Mucosa of stomach (tissue), 1 donor: ENCODE measurements around the gene GRM7.

Source experiments
- H3K27me3 ChIP-seq: one replicate; pipeline ENCODE4 v1.7.0; 2013; ENCODE audit warnings: mild to moderate bottlenecking, low read length; ENCODE audit not compliant: control insufficient read depth, insufficient read depth
- H3K36me3 ChIP-seq: one replicate; pipeline ENCODE4 v1.7.0; 2013; ENCODE audit warnings: low read length; ENCODE audit not compliant: control insufficient read depth, insufficient read depth
- H3K4me1 ChIP-seq: one replicate; pipeline ENCODE4 v1.7.0; 2013; ENCODE audit warnings: mild to moderate bottlenecking, low read length; ENCODE audit not compliant: control insufficient read depth, insufficient read depth
- H3K4me3 ChIP-seq: one replicate; pipeline ENCODE4 v1.7.0; 2013; ENCODE audit warnings: low read length
- H3K9ac ChIP-seq: one replicate; pipeline ENCODE4 v1.7.0; 2013; ENCODE audit warnings: mild to moderate bottlenecking, low read length, moderate library complexity
- H3K9me3 ChIP-seq: one replicate; pipeline ENCODE4 v1.7.0; 2013; ENCODE audit warnings: mild to moderate bottlenecking, low read length, moderate library complexity; ENCODE audit not compliant: control insufficient read depth
- donor health status: Pancreatic carcinoma.

Gene GRM7

DNA sequence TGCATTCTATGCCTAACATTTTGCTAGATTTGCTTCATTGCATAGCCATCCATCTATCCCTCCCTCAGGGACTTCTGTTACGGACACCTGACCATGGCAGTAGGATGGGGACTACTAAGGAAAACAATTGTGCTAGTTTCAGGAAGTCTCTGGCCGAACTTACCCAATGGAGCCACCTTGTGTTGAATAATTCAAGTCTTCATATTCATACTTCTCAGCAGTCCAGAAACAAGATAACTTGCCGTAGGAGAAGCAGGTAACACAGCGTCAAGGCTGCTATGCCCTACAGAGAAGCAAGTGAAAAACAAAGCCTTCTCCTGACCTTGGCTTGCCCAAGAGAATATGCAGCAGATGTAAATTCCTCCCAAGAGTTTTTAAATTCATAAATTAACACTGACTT lies 685.3 kb downstream of the GRM7 start:
- no peak overlapping the region for H3K4me3 ChIP-seq
- H3K9me3 ChIP-seq: no peaks in the 10 kb centered on the region
- no peaks in the 10 kb centered on the region for H3K36me3 ChIP-seq
- H3K4me1 ChIP-seq: no peaks in the 10 kb centered on the region
- no peaks in the 10 kb centered on the region for H3K27me3 ChIP-seq
- no peak overlapping the region for H3K9ac ChIP-seq

DNA sequence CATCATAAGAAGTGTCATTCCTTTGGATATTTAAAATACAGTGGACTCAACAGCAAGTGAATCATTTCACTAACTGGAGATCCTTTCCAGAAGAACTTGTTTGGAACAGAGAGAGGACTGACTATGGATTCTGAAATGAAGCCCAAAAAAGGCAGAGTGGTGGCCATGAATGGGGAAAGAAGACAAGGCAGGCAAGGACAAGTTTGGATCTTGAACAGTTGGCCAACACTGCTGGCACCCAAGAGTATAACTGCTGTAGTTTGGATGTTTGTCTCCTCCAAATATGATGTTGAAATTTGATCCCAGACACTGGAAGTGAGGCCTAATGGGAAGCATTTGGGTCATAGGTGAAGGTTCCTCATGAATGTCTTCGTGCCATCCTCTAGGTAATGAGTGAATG lies 686.9 kb downstream of the GRM7 start:
- no peaks in the 10 kb centered on the region for H3K9me3 ChIP-seq
- no peaks in the 10 kb centered on the region for H3K36me3 ChIP-seq
- no peak overlapping the region for H3K9ac ChIP-seq
- no peaks in the 10 kb centered on the region for H3K4me1 ChIP-seq
- H3K4me3 ChIP-seq: no peak overlapping the region
- no peaks in the 10 kb centered on the region for H3K27me3 ChIP-seq

DNA sequence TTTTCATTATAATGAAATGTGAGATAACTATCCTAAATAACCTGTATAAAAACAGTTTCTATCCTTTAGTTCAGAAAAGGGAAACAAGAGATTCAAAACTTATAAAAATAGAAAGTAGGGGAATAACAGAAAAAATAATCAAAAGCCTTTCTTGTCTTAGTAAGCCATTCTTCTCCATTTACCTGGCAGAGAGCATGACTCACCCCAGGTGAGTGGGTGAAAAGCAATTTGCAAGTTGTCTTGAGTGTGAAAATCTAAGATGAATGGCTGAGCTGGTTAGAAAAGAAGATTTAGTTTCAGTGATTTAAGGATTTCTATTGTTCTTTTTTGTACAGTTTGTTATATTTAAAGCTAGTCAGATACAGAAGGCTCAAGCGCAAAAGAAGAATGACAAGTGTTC lies 702.0 kb downstream of the GRM7 start:
- Histone ChIP-seq H3K9me3 (no peaks in the 10 kb centered on the region), H3K36me3 (no peaks in the 10 kb centered on the region), H3K9ac (no peak overlapping the region), H3K27me3 (no peaks in the 10 kb centered on the region), H3K4me3 (no peak overlapping the region), H3K4me1 (no peaks in the 10 kb centered on the region)

DNA sequence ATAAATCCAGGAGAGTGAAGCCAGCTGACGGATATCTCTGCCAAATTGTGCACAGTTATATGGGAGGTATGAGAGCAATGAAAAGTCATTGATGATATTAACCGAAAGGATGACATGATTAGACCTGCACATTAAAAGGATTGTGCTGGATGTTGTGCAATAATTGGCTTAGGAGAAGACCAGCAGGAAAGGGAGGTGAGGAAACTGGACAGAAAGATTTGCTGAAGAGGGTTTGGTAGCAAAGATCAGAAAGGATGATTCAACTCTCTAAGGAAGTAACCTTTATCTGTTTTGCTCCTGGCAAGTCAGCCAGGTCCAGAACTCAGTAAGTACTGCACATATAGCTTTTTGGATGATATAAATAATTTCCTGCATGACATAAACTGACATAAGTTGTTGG lies 704.7 kb downstream of the GRM7 start:
- no peak overlapping the region for H3K4me3 ChIP-seq
- H3K9ac ChIP-seq: no peak overlapping the region
- no peaks in the 10 kb centered on the region for H3K27me3 ChIP-seq
- no peaks in the 10 kb centered on the region for H3K9me3 ChIP-seq
- H3K4me1 ChIP-seq: no peaks in the 10 kb centered on the region
- no peaks in the 10 kb centered on the region for H3K36me3 ChIP-seq

DNA sequence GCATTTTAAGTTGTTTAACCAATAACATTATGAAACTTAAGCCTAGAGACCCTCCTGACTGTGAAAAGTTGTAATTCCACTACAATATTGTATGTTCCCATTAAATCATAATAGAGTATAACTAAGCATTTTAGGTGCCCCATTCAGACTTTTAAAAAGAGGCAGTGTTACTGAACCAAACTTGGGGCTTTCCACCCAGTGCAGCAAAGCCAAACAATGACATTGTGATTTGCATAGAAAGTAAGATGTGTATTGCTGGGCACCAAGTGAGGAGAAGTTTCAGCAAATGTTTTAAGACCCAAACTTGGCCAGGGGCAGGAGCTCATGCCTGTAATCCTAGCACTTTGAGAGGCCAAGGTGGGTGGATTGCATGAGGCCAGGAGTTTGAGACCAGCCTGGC lies 706.2 kb downstream of the GRM7 start:
- Histone ChIP-seq H3K9me3 (no peaks in the 10 kb centered on the region), H3K27me3 (no peaks in the 10 kb centered on the region), H3K36me3 (no peaks in the 10 kb centered on the region), H3K9ac (no peak overlapping the region), H3K4me3 (no peak overlapping the region), H3K4me1 (no peaks in the 10 kb centered on the region)

DNA sequence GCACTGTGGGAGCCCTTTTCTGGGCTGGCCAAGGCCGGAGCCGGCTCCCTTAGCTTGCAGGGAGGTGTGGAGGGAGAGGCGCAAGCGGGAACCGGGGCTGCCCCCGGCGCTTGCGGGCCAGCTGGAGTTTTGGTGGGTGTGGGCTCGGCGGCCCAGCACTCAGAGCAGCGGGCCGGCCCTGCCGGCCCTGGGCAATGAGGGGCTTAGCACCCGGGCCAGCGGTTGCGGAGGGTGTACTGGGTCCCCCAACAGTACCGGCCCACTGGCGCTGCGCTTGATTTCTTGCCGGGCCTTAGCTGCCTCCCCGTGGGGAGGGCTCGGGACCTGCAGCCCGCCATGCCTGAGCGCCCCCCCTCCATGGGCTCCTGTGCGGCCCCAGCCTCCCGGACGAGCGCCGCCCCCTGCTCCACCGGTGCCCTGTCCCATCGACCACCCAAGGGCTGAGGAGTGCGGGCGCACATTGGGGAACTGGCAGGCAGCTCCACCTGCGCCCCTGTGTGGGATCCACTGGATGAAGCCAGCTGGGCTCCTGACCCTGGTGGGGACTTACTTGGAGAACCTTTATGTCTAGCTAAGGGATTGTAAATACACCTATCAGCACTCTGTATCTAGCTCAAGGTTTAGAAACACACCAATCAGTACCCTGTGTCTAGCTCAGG lies 707.7 kb downstream of the GRM7 start:
- Histone ChIP-seq H3K27me3 (no peaks in the 10 kb centered on the region), H3K36me3 (no peaks in the 10 kb centered on the region), H3K9me3 (no peaks in the 10 kb centered on the region), H3K9ac (no peak overlapping the region), H3K4me1 (no peaks in the 10 kb centered on the region), H3K4me3 (no peak overlapping the region)

DNA sequence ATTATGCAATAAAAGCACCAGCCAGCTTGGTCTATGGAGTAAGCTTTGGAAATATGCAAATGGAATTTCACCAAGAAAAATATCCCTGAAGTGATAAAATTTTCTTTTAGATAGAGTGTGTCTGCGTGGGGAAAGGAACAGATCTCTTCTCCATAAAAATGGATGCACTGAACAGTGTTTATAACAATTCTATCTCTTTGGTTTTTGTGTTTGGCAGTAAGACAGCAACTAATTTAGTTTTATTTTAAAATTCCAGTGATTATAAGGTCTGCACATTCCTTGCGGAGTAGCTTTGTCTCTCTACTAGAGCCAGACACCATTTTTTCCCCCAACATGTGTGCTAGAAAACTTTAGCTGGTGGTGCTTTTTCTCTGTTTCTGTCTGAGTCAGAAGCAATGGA lies 712.4 kb downstream of the GRM7 start:
- Histone ChIP-seq H3K9me3 (no peaks in the 10 kb centered on the region), H3K9ac (no peak overlapping the region), H3K36me3 (no peaks in the 10 kb centered on the region)

DNA sequence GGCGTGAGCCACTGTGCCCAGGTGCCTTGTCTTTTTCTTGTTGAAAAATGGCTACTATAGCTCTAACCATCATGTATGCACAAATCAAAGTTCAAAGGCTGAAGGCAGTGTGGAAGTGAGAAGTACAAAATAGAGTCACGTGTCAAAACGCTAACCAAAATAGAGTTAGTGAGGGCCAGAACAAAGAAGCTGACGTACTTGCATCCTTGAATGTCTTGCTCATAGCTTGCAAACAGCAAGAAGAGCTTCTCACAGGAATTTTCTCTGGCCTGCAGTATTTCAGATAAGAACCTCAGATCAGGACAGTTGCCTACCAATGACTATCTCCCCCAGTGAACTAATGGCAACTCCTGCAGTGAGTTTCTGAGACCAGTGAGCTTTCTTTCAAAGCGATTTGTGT lies 713.5 kb downstream of the GRM7 start:
- no peaks in the 10 kb centered on the region for H3K27me3 ChIP-seq
- H3K9ac ChIP-seq: no peak overlapping the region
- H3K4me3 ChIP-seq: no peak overlapping the region
- no peaks in the 10 kb centered on the region for H3K4me1 ChIP-seq
- no peaks in the 10 kb centered on the region for H3K9me3 ChIP-seq
- no peaks in the 10 kb centered on the region for H3K36me3 ChIP-seq

More for the DNA sequence above, 712.4 kb downstream of the GRM7 start:
- Histone ChIP-seq H3K27me3 (no peaks in the 10 kb centered on the region), H3K4me1 (no peaks in the 10 kb centered on the region), H3K4me3 (no peak overlapping the region)

DNA sequence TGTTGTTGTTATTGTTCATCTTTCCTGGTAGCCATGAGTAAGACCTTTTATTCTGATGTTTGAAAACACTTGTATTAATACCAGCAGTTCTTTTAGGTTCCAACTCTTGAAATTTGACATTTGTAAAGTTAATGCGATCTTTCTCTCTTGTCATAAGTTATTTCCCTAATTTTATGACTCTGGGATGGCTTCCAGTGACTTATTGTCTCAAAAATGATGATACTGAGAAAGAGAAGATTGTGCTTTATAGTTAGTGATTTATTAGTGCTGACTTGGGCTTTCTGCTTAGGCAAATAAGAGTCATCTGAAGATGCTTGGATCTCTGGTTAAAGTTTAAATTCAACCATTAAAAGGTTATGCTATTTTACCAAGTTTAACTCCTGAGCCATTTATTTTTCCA lies 715.2 kb downstream of the GRM7 start:
- H3K4me1 ChIP-seq: no peaks in the 10 kb centered on the region
- H3K36me3 ChIP-seq: no peaks in the 10 kb centered on the region
- H3K27me3 ChIP-seq: no peaks in the 10 kb centered on the region
- no peaks in the 10 kb centered on the region for H3K9me3 ChIP-seq
- no peak overlapping the region for H3K9ac ChIP-seq
- no peak overlapping the region for H3K4me3 ChIP-seq

DNA sequence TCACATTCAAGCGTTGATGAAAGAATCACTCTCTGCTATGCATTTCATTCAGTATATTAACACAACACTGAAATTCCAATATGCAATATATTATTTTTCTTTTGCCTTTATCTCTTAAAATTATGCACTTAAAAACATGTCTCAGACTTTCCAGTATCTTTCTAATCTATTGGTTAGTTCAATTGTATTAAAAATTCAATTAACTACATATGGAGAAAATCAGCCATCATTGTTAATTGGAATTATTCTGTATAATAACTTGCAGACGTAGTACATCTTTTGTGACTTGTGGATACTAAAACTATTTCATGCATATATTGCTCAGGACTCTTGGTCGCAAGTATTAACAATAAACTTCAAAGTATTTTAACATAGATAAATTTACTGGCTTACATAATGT lies 715.6 kb downstream of the GRM7 start:
- H3K27me3 ChIP-seq: no peaks in the 10 kb centered on the region
- H3K36me3 ChIP-seq: no peaks in the 10 kb centered on the region
- no peaks in the 10 kb centered on the region for H3K4me1 ChIP-seq
- no peaks in the 10 kb centered on the region for H3K9me3 ChIP-seq
- H3K9ac ChIP-seq: no peak overlapping the region
- H3K4me3 ChIP-seq: no peak overlapping the region

DNA sequence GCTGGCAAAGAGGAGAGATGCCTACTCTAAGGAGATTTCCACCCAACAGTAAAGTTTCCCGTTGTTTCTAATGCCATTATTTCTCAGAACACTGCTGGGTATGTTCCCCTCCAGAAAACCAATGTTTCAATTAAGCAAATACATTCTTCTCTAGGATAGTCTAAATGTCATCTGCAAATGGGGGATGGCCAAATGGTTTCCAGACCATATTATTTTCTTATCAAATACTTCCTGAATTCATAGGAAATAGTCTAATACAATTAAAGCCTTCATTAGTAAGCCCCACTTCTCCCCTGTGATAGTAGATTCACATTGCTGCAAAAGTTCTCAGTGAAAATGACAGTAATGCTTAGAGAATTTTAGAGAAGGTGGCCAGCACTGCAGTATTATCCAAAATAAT lies 716.6 kb downstream of the GRM7 start:
- Histone ChIP-seq H3K36me3 (no peaks in the 10 kb centered on the region), H3K4me3 (no peak overlapping the region), H3K4me1 (no peaks in the 10 kb centered on the region), H3K9me3 (no peaks in the 10 kb centered on the region), H3K9ac (no peak overlapping the region), H3K27me3 (no peaks in the 10 kb centered on the region)

DNA sequence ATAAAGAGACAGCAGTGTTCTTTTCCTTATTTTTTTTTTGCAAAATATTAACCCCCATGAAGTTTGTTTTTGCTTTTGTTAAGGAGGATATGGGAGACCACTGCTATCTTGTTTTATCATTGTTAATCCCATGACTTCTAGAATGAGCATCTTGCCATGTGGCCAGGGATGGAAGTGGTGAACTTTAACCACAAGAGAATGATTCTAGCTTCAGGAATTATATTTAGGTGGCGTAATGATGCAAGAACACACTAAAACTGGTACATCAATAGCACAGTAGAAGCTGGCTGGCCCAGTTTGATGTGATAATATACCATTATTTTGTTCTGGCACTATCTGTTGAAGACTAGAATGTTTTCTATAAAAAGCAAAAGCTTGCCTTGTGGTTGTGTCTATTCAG lies 720.9 kb downstream of the GRM7 start:
- Histone ChIP-seq H3K9ac (no peak overlapping the region), H3K4me1 (no peaks in the 10 kb centered on the region), H3K4me3 (no peak overlapping the region), H3K27me3 (no peaks in the 10 kb centered on the region), H3K9me3 (no peaks in the 10 kb centered on the region), H3K36me3 (no peaks in the 10 kb centered on the region)

DNA sequence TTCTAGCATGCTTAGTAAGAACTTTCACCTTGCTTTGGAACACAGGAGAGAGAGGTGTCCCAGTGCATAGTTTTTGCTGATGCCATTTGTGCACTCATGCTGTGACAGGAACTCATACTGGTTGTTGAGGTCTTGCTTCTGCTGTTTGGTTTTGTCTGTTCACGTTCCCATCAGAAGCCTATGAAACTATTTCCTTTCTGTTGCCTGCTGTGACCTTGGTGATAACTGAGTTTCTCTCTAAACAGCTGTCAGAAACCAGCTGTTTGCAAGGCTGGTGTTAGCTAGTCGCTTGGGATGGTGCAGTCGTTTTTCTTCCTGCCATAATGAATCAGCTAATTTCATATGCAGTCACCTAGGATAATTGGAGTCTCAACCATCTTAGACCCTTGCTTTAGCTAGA lies 724.1 kb downstream of the GRM7 start:
- H3K36me3 ChIP-seq: no peaks in the 10 kb centered on the region
- no peak overlapping the region for H3K9ac ChIP-seq
- no peaks in the 10 kb centered on the region for H3K27me3 ChIP-seq
- H3K4me3 ChIP-seq: no peak overlapping the region
- H3K4me1 ChIP-seq: no peaks in the 10 kb centered on the region
- no peaks in the 10 kb centered on the region for H3K9me3 ChIP-seq
